Mesenchymal stem cell (in vitro differentiated cells and primary cell): ENCODE results near the gene PHF11. TPM values are rescaled to one million over a fixed set of nuclear protein-coding genes. Genes with fewer than 3 reads are reported as not detected.

Experiments
- DNase-seq: peaks from one replicate; pipeline ENCODE4 v3.0.0-alpha.2; 2013
- H2AFZ ChIP-seq: one replicate; pipeline ENCODE4 v1.6.1; 2013; ENCODE audit warnings: low read depth, mild to moderate bottlenecking, control low read depth, inconsistent platforms, low read length, moderate library complexity
- H2AK5ac ChIP-seq: 2 replicates; pipeline ENCODE4 v1.6.1; 2013; ENCODE audit warnings: low read length, moderate library complexity, mild to moderate bottlenecking, inconsistent platforms; ENCODE audit not compliant: severe bottlenecking
- H2BK120ac ChIP-seq: one replicate; pipeline ENCODE4 v1.6.1; 2013; ENCODE audit warnings: low read depth, mild to moderate bottlenecking, inconsistent platforms, low read length, moderate library complexity
- H2BK12ac ChIP-seq, 2 experiments: one replicate each; pipeline ENCODE4 v1.6.1; 2013; ENCODE audit warnings: inconsistent platforms in 2 of 2, low read length in 2 of 2, mild to moderate bottlenecking in 2 of 2, moderate library complexity in 2 of 2, control low read depth in 1 of 2
- H2BK15ac ChIP-seq: one replicate; pipeline ENCODE4 v1.6.1; 2013; ENCODE audit warnings: mild to moderate bottlenecking, low read depth, inconsistent platforms; ENCODE audit not compliant: poor library complexity, severe bottlenecking
- H2BK5ac ChIP-seq: 2 replicates; pipeline ENCODE4 v1.6.1; 2013; ENCODE audit warnings: low read depth, mild to moderate bottlenecking, low read length, control low read depth, inconsistent platforms; ENCODE audit not compliant: poor library complexity, severe bottlenecking
- H3K14ac ChIP-seq, 2 experiments: one replicate each; pipeline ENCODE4 v1.6.1; 2013; ENCODE audit warnings: inconsistent platforms in 2 of 2, low read length in 2 of 2, control low read depth in 1 of 2, mild to moderate bottlenecking in 1 of 2, moderate library complexity in 1 of 2
- H3K18ac ChIP-seq, 2 experiments: one replicate each; pipeline ENCODE4 v1.6.1; 2013; ENCODE audit warnings: inconsistent platforms in 2 of 2, low read length in 2 of 2, control low read depth in 1 of 2, low read depth in 1 of 2, mild to moderate bottlenecking in 1 of 2
- H3K23ac ChIP-seq, 2 experiments: one replicate each; pipeline ENCODE4 v1.6.1; 2013; ENCODE audit warnings: inconsistent platforms in 2 of 2, low read length in 2 of 2, mild to moderate bottlenecking in 2 of 2, moderate library complexity in 2 of 2, control low read depth in 1 of 2
- H3K27ac ChIP-seq: 2 replicates; pipeline ENCODE4 v1.5.1; 2013; ENCODE audit warnings: mild to moderate bottlenecking, moderate library complexity, low read length, control low read depth, inconsistent platforms; ENCODE audit not compliant: poor library complexity, severe bottlenecking
- H3K27me3 ChIP-seq, 2 experiments: 2 replicates each; pipeline versions ENCODE4 v1.6.1 to v1.7.0; 2013; ENCODE audit warnings: low read length in 2 of 2, mild to moderate bottlenecking in 2 of 2, moderate library complexity in 2 of 2, control low read depth in 1 of 2, inconsistent platforms in 1 of 2; ENCODE audit not compliant: control insufficient read depth in 1 of 2, insufficient read depth in 1 of 2
- H3K36me3 ChIP-seq, 2 experiments: 2 replicates each; pipeline versions ENCODE4 v1.6.1 to v1.7.0; 2013; ENCODE audit warnings: low read length in 2 of 2, control low read depth in 1 of 2, inconsistent platforms in 1 of 2, low read depth in 1 of 2, mild to moderate bottlenecking in 1 of 2; ENCODE audit not compliant: insufficient read depth in 2 of 2, control insufficient read depth in 1 of 2
- H3K4ac ChIP-seq, 2 experiments: one replicate each; pipeline ENCODE4 v1.6.1; 2013; ENCODE audit warnings: inconsistent platforms in 2 of 2, low read length in 2 of 2, mild to moderate bottlenecking in 2 of 2, moderate library complexity in 2 of 2, control low read depth in 1 of 2, low read depth in 1 of 2
- H3K4me1 ChIP-seq: 2 replicates; pipeline ENCODE4 v1.6.1; 2013; ENCODE audit warnings: low read depth, low read length, control low read depth; ENCODE audit not compliant: control insufficient read depth, insufficient read depth
- H3K4me2 ChIP-seq: 2 replicates; pipeline ENCODE4 v1.6.1; 2013; ENCODE audit warnings: low read length, mild to moderate bottlenecking, inconsistent platforms; ENCODE audit not compliant: poor library complexity, severe bottlenecking
- H3K4me3 ChIP-seq, 2 experiments: 2 replicates each; pipeline versions ENCODE4 v1.5.1 to v1.7.0; 2013; ENCODE audit warnings: low read length in 2 of 2, mild to moderate bottlenecking in 2 of 2, control low read depth in 1 of 2, low read depth in 1 of 2; ENCODE audit not compliant: insufficient read depth in 1 of 2
- H3K79me1 ChIP-seq: replicated peaks from 2 replicates; pipeline ENCODE4 v1.6.1; 2013; ENCODE audit warnings: mild to moderate bottlenecking, control low read depth, low read length, inconsistent platforms; ENCODE audit not compliant: poor library complexity, severe bottlenecking
- H3K9ac ChIP-seq: 2 replicates; pipeline ENCODE4 v1.7.0; 2013; ENCODE audit warnings: mild to moderate bottlenecking, low read length, moderate library complexity
- H3K9me3 ChIP-seq: 2 replicates; pipeline ENCODE4 v1.7.0; 2013; ENCODE audit warnings: mild to moderate bottlenecking, low read length; ENCODE audit not compliant: control insufficient read depth
- H4K8ac ChIP-seq: one replicate; pipeline ENCODE4 v1.6.1; 2013; ENCODE audit warnings: inconsistent platforms, mild to moderate bottlenecking, low read length, moderate library complexity
- H4K91ac ChIP-seq: one replicate; pipeline ENCODE4 v1.6.1; 2013; ENCODE audit warnings: mild to moderate bottlenecking, low read length, inconsistent platforms
- WGBS: methylation state at CpG from one replicate; pipeline ENCODE4 v1.1.7; 2013; ENCODE audit warnings: mixed read lengths; 5-methylcytosine and 5-hydroxymethylcytosine counted together
- polyA plus RNA-seq, 2 experiments: library from polyadenylated mRNA; stranded (reverse); fragments of 200-250 nt; gene quantifications; one replicate each; pipeline ENCODE4 v1.2.3, GENCODE V29; 2013

PHF11 gene
- polyA plus RNA-seq (2013, experiment 1 of 2), result 35.2 TPM
- 34.4 TPM for polyA plus RNA-seq (2013, experiment 2 of 2)

- peak; percentile 89 for DNase-seq
- Histone ChIP-seq H3K79me1 (peaks cover 5% of the 10 kb centered on the region), H3K36me3 (peaks cover 0 to 20% of the 10 kb centered on the region in 2 experiments), H3K9me3 (no peaks in the 10 kb centered on the region), H3K27me3 (no peaks in the 10 kb centered on the region), H2BK15ac (peak within 1 kb of the TSS; percentile 70), H3K4ac (peak within 1 kb of the TSS; percentile 96 to 98), H2BK12ac (peak within 1 kb of the TSS; percentile 69 to 95), H3K4me3 (peak within 1 kb of the TSS; percentile 64 to 84), H2BK5ac (no peak within 1 kb of the TSS), H3K18ac (peak within 1 kb of the TSS; percentile 65 to 99), H3K23ac (no peak within 1 kb of the TSS), H4K91ac (peak within 1 kb of the TSS; percentile 99), H2BK120ac (peak within 1 kb of the TSS; percentile 94), H4K8ac (peak within 1 kb of the TSS; percentile 99), H3K27ac (peak within 1 kb of the TSS; percentile 81), H2AK5ac (no peak within 1 kb of the TSS), H2AFZ (peak within 1 kb of the TSS; percentile 94), H3K4me1 (peaks cover 5% of the 10 kb centered on the region), H3K4me2 (peak within 1 kb of the TSS; percentile 81), H3K9ac (peak within 1 kb of the TSS; percentile 93), H3K14ac (peak within 1 kb of the TSS in 1 of 2 experiments; percentile 75)
- 13% methylated on average over 53 of the region's 71 CpGs for WGBS
Measured at GRCh38 chr13:49495783-49496762, at the start of gene PHF11. Gene PHF11 (plus strand): TSS chr13:49495953. CDS start chr13:49496002, 49 bp downstream.

GRCh38 chr13:49446473-49446872 is 49.3 kb upstream of the PHF11 start:
- H3K9me3 ChIP-seq, result no peaks in the 10 kb centered on the region
- no peak for DNase-seq

GRCh38 chr13:49448753-49449152 is 47.0 kb upstream of the PHF11 start:
- H4K91ac ChIP-seq, result no peak overlapping the region
- no peak overlapping the region for H2BK15ac ChIP-seq
- H3K27ac ChIP-seq, result no peak overlapping the region
- WGBS, result no CpG with 5 or more reads among the region's 2 CpGs
- DNase-seq, result no peak
- no peak overlapping the region for H2BK5ac ChIP-seq
- H3K4me3 ChIP-seq, result no peak overlapping the region
- H3K23ac ChIP-seq, result no peak overlapping the region
- no peak overlapping the region for H2AFZ ChIP-seq
- H3K79me1 ChIP-seq, result peaks cover 2% of the 10 kb centered on the region
- no peak overlapping the region for H2BK120ac ChIP-seq
- H3K18ac ChIP-seq, result no peak overlapping the region
- H4K8ac ChIP-seq, result no peak overlapping the region
- no peak overlapping the region for H3K4me2 ChIP-seq
- H3K27me3 ChIP-seq, result no peaks in the 10 kb centered on the region
- no peak overlapping the region for H3K9ac ChIP-seq
- no peak overlapping the region for H2AK5ac ChIP-seq
- H3K14ac ChIP-seq, result no peak overlapping the region
- H3K9me3 ChIP-seq, result no peaks in the 10 kb centered on the region
- no peaks in the 10 kb centered on the region for H3K4me1 ChIP-seq
- H3K4ac ChIP-seq, result no peak overlapping the region
- H2BK12ac ChIP-seq, result no peak overlapping the region
- H3K36me3 ChIP-seq, result peaks cover 0 to 17% of the 10 kb centered on the region in 2 experiments

More at GRCh38 chr13:49446473-49446872, 49.3 kb upstream of the PHF11 start:
- no peak overlapping the region for H2BK12ac ChIP-seq
- H2AK5ac ChIP-seq, result no peak overlapping the region
- H3K4me2 ChIP-seq, result no peak overlapping the region
- no peak overlapping the region for H4K91ac ChIP-seq
- H2BK120ac ChIP-seq, result no peak overlapping the region
- no peaks in the 10 kb centered on the region for H3K4me1 ChIP-seq
- H3K27ac ChIP-seq, result no peak overlapping the region
- H3K18ac ChIP-seq, result no peak overlapping the region
- H3K9ac ChIP-seq, result peak overlapping the region; percentile 43
- peaks cover 2% of the 10 kb centered on the region for H3K79me1 ChIP-seq
- H3K23ac ChIP-seq, result no peak overlapping the region
- no peak overlapping the region for H2BK15ac ChIP-seq
- no peak overlapping the region for H3K14ac ChIP-seq
- H4K8ac ChIP-seq, result no peak overlapping the region
- H3K27me3 ChIP-seq, result no peaks in the 10 kb centered on the region
- peaks cover 0 to 12% of the 10 kb centered on the region in 2 experiments for H3K36me3 ChIP-seq
- H2BK5ac ChIP-seq, result no peak overlapping the region
- no peak overlapping the region for H2AFZ ChIP-seq
- peak overlapping the region in 1 of 2 experiments; percentile 26 for H3K4me3 ChIP-seq
- H3K4ac ChIP-seq, result no peak overlapping the region

GRCh38 chr13:49450105-49450819 is 45.5 kb upstream of the PHF11 start:
- H2AFZ ChIP-seq, result no peak overlapping the region
- no peaks in the 10 kb centered on the region for H3K9me3 ChIP-seq
- H3K27me3 ChIP-seq, result no peaks in the 10 kb centered on the region
- no peak overlapping the region for H3K4me2 ChIP-seq
- no peak overlapping the region for H2BK12ac ChIP-seq
- no peak overlapping the region for H2BK5ac ChIP-seq
- H2BK15ac ChIP-seq, result no peak overlapping the region
- peaks cover 0 to 17% of the 10 kb centered on the region in 2 experiments for H3K36me3 ChIP-seq
- no peak overlapping the region for H4K91ac ChIP-seq
- H2AK5ac ChIP-seq, result no peak overlapping the region
- no peak overlapping the region for H3K23ac ChIP-seq
- no peak overlapping the region for H4K8ac ChIP-seq
- no peak overlapping the region for H3K9ac ChIP-seq
- H3K79me1 ChIP-seq, result peaks cover 2% of the 10 kb centered on the region
- H3K14ac ChIP-seq, result no peak overlapping the region
- H3K18ac ChIP-seq, result no peak overlapping the region
- DNase-seq, result no peak
- H3K27ac ChIP-seq, result no peak overlapping the region
- no peaks in the 10 kb centered on the region for H3K4me1 ChIP-seq
- H2BK120ac ChIP-seq, result no peak overlapping the region
- no peak overlapping the region for H3K4me3 ChIP-seq
- no peak overlapping the region for H3K4ac ChIP-seq
- WGBS, result 75% methylated on average over 1 of the region's 3 CpGs
